Measurements from ENCODE around the gene KNDC1.

Gene KNDC1

DNA sequence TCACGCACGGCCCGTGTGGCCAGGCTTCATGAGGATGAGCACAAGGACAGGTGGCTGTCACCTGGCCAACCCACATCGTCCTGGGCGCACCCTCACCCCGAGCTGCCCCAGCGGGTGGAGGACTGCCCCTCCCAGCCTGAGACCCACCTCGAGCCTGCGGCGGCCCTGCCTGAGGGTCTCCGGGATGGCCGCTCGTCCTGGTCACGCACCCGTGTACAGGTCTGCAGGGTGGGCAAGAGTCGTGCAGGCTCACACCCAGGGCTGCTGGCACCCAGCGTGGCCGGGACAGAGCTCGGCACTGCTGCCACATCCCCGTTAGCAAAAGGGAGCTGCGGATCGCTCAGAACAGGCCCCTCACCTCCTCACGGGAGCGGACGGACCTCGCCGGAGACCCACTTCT is 55.6 kb downstream of the KNDC1 start:
- no peak for TF ChIP-seq EZH2 (IDR thresholded peaks at IDR 0.05; ENCODE audit: borderline replicate concordance, low read length)
- TF ChIP-seq, protein P1, sequence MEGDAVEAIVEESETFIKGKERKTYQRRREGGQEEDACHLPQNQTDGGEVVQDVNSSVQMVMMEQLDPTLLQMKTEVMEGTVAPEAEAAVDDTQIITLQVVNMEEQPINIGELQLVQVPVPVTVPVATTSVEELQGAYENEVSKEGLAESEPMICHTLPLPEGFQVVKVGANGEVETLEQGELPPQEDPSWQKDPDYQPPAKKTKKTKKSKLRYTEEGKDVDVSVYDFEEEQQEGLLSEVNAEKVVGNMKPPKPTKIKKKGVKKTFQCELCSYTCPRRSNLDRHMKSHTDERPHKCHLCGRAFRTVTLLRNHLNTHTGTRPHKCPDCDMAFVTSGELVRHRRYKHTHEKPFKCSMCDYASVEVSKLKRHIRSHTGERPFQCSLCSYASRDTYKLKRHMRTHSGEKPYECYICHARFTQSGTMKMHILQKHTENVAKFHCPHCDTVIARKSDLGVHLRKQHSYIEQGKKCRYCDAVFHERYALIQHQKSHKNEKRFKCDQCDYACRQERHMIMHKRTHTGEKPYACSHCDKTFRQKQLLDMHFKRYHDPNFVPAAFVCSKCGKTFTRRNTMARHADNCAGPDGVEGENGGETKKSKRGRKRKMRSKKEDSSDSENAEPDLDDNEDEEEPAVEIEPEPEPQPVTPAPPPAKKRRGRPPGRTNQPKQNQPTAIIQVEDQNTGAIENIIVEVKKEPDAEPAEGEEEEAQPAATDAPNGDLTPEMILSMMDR (IDR thresholded peaks at IDR 0.05; ENCODE audit: low read length) = no peak
- Histone ChIP-seq H3K27me3 (ENCODE audit: insufficient read depth, low read length) (no peaks in the 10 kb centered on the region), H4K20me1 (ENCODE audit: insufficient read depth, low read length) (no peaks in the 10 kb centered on the region), H3F3A (ENCODE audit: insufficient read depth, low read length) (no peaks in the 10 kb centered on the region), H3K4me2 (ENCODE audit: low read length) (no peak overlapping the region), H2AFZ (ENCODE audit: low read length) (no peak overlapping the region), H3K79me2 (ENCODE audit: insufficient read depth, low read length) (no peaks in the 10 kb centered on the region), H3K27ac (ENCODE audit: low read depth, low read length, poor library complexity, severe bottlenecking) (no peak overlapping the region), H3K4me3 (ENCODE audit: low read depth, low read length, poor library complexity, severe bottlenecking) (no peak overlapping the region), H3K9ac (ENCODE audit: low read length) (no peak overlapping the region), H3K4me1 (ENCODE audit: insufficient read depth, low read length, severe bottlenecking) (no peaks in the 10 kb centered on the region), H3K9me3 (ENCODE audit: low read length) (no peaks in the 10 kb centered on the region), H3K36me3 (ENCODE audit: insufficient read depth, low read length) (no peaks in the 10 kb centered on the region), H3K9me2 (ENCODE audit: low read depth, low read length) (no peaks in the 10 kb centered on the region)

DNA sequence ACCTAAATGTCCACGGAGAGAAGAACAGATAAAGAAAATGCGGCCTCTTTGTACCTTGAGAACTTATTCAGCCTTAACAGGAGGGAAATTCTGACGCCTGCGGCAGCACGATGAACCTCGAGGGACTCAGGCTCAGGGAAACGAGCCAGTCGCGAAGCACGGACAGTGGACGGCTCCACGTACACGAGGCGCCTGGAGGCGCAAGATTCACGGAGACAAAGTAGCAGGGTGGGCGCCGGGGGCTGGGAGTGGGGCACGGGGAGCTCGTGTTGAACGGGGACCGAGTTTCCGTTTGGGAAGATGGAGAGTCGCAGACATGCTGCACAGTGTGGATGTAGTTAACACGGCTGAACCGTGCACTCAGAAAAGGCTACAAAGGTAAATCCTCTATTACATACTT is 56.8 kb downstream of the KNDC1 start:
- Histone ChIP-seq H3K9me2 (ENCODE audit: low read depth, low read length) (no peaks in the 10 kb centered on the region), H3K9ac (ENCODE audit: low read length) (no peak overlapping the region), H3K79me2 (ENCODE audit: insufficient read depth, low read length) (no peaks in the 10 kb centered on the region), H3K4me3 (ENCODE audit: low read depth, low read length, poor library complexity, severe bottlenecking) (no peak overlapping the region), H3K4me1 (ENCODE audit: insufficient read depth, low read length, severe bottlenecking) (no peaks in the 10 kb centered on the region), H3K9me3 (ENCODE audit: low read length) (no peaks in the 10 kb centered on the region), H3K27me3 (ENCODE audit: insufficient read depth, low read length) (no peaks in the 10 kb centered on the region), H3F3A (ENCODE audit: insufficient read depth, low read length) (no peaks in the 10 kb centered on the region), H3K36me3 (ENCODE audit: insufficient read depth, low read length) (no peaks in the 10 kb centered on the region), H3K27ac (ENCODE audit: low read depth, low read length, poor library complexity, severe bottlenecking) (no peak overlapping the region), H2AFZ (ENCODE audit: low read length) (no peak overlapping the region), H4K20me1 (ENCODE audit: insufficient read depth, low read length) (no peaks in the 10 kb centered on the region), H3K4me2 (ENCODE audit: low read length) (no peak overlapping the region)
- TF ChIP-seq, protein P1 (IDR thresholded peaks at IDR 0.05; ENCODE audit: low read length) = no peak
- TF ChIP-seq EZH2 (IDR thresholded peaks at IDR 0.05; ENCODE audit: borderline replicate concordance, low read length) = no peak

DNA sequence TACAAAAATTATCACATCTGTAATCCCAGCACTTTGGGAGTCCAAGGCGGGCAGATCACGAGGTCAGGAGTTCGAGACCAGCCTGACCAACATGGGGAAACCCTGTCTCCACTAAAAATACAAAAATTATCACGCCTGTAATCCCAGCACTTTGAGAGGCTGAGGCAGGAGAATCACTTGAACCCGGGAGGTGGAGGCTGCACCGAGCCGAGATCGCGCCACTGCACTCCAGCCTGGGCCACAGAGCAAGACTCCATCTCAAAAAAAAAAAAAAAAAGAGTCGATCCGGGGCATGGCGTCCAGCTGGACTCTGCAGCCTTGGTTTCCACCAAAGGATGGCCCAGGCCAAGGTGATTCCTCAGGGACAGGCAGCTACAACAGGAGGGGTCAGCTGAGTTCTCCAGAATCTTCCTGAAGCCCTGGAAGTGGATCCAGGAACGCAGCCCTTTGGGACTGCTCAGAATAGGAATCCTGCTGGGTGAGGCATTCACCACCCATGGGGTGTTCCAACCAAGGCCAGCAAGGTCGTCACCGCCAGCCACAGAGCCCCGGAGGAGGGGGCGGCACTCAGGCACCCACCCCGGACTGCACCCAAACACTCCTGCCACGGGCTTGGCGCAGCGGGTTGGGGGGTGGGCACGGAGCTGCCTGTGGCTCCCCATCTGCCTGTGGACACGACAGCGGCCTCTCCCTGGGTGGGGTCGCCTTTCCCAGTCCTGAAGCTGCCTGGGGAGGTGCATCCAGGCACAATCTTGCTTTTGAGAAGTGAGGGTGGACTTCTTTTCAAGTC is 58.0 kb downstream of the KNDC1 start:
- Histone ChIP-seq H3K27ac (ENCODE audit: low read depth, low read length, poor library complexity, severe bottlenecking) (no peak overlapping the region), H3K4me1 (ENCODE audit: insufficient read depth, low read length, severe bottlenecking) (no peaks in the 10 kb centered on the region), H3K4me3 (ENCODE audit: low read depth, low read length, poor library complexity, severe bottlenecking) (no peak overlapping the region), H3K9me3 (ENCODE audit: low read length) (no peaks in the 10 kb centered on the region), H3K9me2 (ENCODE audit: low read depth, low read length) (no peaks in the 10 kb centered on the region), H3K27me3 (ENCODE audit: insufficient read depth, low read length) (no peaks in the 10 kb centered on the region), H3K4me2 (ENCODE audit: low read length) (no peak overlapping the region), H3K9ac (ENCODE audit: low read length) (no peak overlapping the region), H4K20me1 (ENCODE audit: insufficient read depth, low read length) (no peaks in the 10 kb centered on the region), H3K79me2 (ENCODE audit: insufficient read depth, low read length) (no peaks in the 10 kb centered on the region), H2AFZ (ENCODE audit: low read length) (no peak overlapping the region), H3F3A (ENCODE audit: insufficient read depth, low read length) (no peaks in the 10 kb centered on the region), H3K36me3 (ENCODE audit: insufficient read depth, low read length) (no peaks in the 10 kb centered on the region)
- TF ChIP-seq, protein P1 (IDR thresholded peaks at IDR 0.05; ENCODE audit: low read length) = no peak
- TF ChIP-seq EZH2 (IDR thresholded peaks at IDR 0.05; ENCODE audit: borderline replicate concordance, low read length) = no peak
